NCI-H774 (cell line): Measurements from ENCODE around the gene CELA1.
"Not testable (repeated sequence)": the region's sequence is repeated elsewhere in the genome, so short reads cannot be mapped to it uniquely, and the experiment has no call there.

Source experiments
- DNase-seq: peaks from one replicate; lab custom pipeline; 2025; lab: John Stamatoyannopoulos, UW

The CELA1 gene

GRCh38 chr12:51343201-51343600, 3.3 kb downstream of the CELA1 start:
- no peak for DNase-seq

DNA sequence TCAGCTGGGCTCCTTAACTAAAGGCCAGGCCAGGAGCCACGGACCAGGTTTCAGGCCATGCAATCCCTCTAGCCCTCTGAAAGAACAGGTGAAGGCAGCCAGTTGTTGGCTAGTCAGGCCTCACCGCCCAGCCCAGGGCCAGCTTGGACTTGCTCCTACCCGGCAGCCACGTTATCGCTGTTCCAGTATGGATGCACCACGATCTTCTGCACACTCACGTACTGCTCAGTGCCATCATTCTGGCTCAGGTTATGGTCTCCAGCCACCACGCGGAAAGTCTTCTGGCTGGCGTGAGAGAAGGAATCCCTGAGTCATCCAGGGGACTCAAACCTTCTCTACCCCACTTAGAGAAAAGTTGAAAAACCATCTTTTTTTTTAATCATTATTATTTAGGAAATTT, 4.1 kb downstream of the CELA1 start:
- no peak for DNase-seq

GRCh38 chr12:51341251-51342007, 5.0 kb downstream of the CELA1 start:
- peak; percentile 63 for DNase-seq

GRCh38 chr12:51339750-51340149, 6.7 kb downstream of the CELA1 start:
- DNase-seq = no peak

GRCh38 chr12:51337336-51337735, 9.1 kb downstream of the CELA1 start:
- not testable (repeated sequence) for DNase-seq

- DNase-seq = no peak
These were observed 10.5 kb downstream of the CELA1 start for GRCh38 chr12:51335931-51336330.

- DNase-seq = no peak
These were observed 11.7 kb downstream of the CELA1 start for GRCh38 chr12:51334764-51335163.

- no peak for DNase-seq
These were observed 12.9 kb downstream of the CELA1 start for GRCh38 chr12:51333536-51333935.

GRCh38 chr12:51330186-51330585, 16.3 kb downstream of the CELA1 start:
- DNase-seq = no peak

- no peak for DNase-seq
These were observed 16.7 kb downstream of the CELA1 start for GRCh38 chr12:51329742-51330141.

DNA sequence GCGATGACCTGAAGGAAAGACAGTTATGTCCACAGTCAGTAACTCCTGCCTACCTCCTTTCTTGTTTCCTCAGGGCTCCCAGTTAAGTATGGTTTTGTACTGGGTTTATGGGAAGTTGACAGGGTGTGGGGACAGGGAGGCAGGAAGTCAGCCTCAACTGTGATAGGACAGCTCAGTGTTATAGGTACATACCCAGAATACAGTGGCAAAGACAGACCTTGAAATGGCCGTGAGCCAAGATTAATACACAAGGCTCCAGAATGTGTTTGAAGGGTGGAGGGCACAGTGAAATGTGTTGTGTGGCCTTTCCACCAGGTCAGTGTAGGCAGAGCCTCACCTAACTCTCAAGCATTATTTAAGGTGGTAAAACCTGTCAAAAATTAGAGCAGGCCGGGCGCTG, 17.9 kb downstream of the CELA1 start:
- DNase-seq = no peak

DNA sequence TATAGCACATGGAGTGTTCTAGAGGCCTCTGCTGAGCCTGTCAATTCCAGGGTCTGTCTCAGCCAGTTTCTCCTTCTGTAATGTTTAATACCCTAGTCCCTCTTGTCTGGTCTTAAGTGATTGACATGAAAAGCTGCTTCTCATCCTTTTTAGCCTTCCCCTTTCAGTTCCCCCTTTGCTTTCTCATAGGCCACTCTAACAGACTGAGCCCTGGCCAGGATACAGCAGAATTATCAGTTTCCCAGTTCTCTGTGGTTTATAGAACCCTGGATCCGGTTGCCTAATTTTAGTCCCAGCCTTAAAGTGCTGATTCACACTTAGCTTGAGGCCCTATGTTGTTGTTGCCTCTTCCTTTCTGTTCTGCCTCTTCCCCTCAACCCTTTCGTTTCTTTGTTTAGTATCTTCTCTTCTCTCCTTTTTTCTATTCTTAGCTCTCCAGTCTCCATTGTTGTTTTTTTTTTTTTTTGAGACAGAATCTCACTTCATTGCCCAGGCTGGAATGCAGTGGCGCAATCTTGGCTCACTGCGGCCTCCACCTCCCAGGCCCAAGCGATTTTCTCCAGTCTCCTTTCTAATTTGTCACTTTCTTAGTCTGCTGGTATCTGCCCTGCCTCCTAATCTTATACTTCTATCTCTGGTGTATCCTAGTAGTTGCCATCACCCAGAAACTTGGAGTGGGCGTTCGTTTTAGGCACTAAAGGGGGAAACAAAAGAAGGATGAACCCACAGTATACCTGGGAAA, 19.6 kb downstream of the CELA1 start:
- no peak for DNase-seq

GRCh38 chr12:51324953-51325352, 21.5 kb downstream of the CELA1 start:
- no peak for DNase-seq

GRCh38 chr12:51323966-51324895, 22.2 kb downstream of the CELA1 start, which contains the start of gene BIN2:
Gene BIN2, minus strand, starts transcription at chr12:51324174. Its CDS starts 72 bp downstream, at chr12:51324102.
- DNase-seq = no peak

DNA sequence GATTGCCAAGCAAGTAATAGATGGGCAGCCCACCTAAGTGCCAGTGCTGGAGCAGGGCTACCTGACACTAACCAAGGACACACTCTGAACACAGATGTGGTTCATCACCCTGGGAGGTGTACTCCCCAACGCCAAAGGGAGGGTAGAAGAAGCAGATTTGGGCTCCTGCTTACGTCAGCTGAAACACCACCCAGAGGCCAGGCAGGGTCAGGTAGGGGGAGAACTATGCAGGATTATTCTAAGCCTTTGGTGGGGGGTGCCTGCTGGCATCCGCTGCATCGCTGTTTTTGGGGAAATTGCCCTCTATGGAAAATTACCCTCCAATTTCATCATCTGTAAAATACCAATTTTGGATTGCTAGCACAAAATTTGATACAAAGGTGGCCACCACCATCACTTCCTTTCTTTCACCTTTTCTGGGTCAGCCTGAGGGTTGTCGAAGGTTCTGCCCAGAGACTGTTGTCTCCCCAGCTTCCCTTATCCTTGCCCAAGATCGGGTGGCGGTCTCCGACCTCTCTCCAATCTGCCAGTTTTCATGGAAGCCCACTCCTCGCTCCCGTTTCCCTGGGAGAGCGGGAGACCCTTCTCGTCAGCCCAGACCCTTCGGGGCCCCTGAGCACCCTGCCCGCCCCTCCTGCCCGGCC, 23.0 kb downstream of the CELA1 start:
- no peak for DNase-seq

DNA sequence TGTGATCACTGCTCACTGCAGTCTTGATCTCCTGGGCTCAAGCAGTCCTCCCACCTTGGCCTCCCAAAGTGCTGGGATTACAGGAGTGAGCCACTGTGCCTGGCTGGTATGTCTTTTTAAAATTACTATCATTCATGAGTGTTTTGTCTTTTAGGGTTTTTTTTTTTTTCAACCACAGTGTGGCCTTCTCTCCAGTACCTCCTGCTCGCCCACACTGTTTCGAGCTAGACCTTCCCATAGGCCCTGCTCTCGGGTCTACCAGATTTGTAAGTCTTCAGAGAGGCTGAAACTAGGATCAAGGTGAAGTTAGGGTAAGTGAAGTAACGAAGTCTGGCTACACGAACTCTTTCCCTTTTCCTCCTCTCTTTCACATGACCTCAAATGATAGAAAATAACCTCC, 24.0 kb downstream of the CELA1 start:
- DNase-seq = no peak

- no peak for DNase-seq
These were observed 24.6 kb downstream of the CELA1 start for GRCh38 chr12:51321882-51322281.

- DNase-seq = no peak
These were observed 25.7 kb downstream of the CELA1 start for GRCh38 chr12:51320695-51321320.

- no peak for DNase-seq
These were observed 26.2 kb downstream of the CELA1 start for GRCh38 chr12:51320311-51320694.

DNA sequence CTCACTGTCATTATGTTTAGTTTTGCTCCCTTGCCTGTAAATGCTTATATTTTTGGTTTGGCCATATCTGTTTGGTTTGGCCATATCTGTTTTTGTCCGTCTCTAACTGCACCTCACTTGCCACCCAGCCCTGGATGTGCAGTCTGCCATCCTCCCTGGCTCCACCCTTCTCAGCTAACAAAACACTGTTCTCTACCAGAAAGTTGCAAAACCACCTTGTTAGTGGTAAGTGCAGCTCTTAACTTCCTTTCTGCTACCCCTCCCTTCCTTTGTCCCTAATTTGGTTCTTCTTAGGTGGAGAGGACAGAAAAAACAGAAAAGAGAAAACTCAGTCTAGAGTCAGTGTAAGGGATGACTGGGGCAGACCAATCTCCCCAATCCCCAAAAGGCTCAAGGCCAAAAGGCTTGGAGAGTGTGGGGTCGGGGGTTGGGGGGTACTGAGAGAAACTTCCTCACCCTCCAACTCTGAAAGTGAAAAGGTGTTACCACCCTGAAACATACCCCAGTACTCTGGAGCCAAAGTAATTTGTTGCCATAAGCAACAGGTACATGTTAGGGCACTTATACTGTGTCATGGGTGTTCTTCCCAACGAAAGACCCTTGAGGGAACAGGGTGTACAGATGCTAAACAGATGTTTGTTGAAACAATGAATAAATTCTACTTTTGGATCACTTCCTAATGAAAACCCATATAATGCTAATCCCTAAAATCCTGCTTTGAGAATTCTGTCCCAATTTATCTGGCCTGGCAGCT, 27.5 kb downstream of the CELA1 start:
- no peak for DNase-seq
